RWPE1 (cell line): ENCODE data around the gene NAT8L.

ENCODE experiments used
- CTCF ChIA-PET: fragments of 350-600 bp; sonication (Branson Sonifier 250); formaldehyde crosslinking; extraction: SDS; loops from one replicate; lab custom pipeline; 2021; lab: Yijun Ruan, JAX
- POLR2A ChIA-PET: fragments of 400-600 bp; formaldehyde crosslinking; extraction: SDS; loops from one replicate; lab custom pipeline; 2020; ENCODE audit warnings: antibody characterized with exemption; ENCODE audit not compliant: low non-redundant PET; lab: Yijun Ruan, JAX
- DNase-seq: peaks from one replicate; pipeline ENCODE4 v3.0.0; 2012; ENCODE audit warnings: low spot score
- H3K27ac ChIP-seq: fragments of 450-650 bp; 2 replicates; pipeline ENCODE4 v1.5.1; 2017
- TF ChIP-seq, protein P1 (sequence below): fragments of 450-650 bp; conservative IDR thresholded peaks from 2 replicates; pipeline ENCODE4 v1.5.1; 2017; ENCODE audit warnings: low read depth, mild to moderate bottlenecking

NAT8L gene

DNA sequence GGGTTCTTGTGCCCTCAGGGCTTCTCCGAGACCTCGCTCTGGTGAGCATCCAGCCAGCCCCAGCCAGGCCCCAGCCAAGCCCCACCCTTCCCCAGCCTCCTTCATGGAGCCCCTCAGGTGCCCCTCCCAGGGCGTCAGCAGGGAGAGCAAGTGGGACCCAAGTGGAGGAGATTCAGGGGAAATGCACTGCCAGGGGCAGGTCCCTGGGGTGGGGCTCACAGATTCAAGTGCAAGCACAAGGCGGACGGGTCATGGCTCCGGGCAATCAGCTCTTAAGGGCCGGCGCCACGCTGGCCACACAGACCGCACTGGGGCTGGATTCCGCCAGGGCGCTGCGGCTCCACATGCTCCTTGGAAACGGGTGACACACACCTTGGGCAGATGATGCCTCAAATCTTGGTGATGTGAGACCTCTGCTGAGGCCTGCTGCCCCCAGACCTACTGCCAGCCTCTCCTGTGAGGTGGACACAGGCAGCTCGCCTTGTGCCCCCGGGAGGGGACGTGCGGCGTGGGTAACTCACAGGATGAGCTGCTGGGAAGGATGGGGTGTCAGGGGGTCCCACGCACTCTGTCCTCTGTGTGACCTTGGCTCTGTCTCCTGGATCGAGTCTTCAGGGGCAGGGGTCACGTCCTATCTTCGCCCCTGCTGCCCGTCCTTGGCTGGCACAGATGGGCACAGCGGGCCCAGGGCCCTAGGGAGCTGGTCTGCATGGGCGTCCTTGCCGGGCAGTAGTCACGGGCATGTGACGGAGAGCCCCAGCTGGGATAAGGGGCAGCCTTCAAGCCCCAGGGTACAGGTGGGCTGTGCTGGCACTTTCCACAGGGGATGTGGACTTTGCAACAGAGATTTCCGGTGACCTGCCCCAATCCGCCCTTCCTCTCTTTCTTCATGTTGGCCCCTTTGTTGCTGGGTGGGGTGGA, 17.1 kb downstream of the NAT8L start:
- POLR2A ChIA-PET = no interaction called here
- no peak overlapping the region for H3K27ac ChIP-seq
- CTCF ChIA-PET = no interaction called here
- no peak for DNase-seq
- TF ChIP-seq, protein P1, sequence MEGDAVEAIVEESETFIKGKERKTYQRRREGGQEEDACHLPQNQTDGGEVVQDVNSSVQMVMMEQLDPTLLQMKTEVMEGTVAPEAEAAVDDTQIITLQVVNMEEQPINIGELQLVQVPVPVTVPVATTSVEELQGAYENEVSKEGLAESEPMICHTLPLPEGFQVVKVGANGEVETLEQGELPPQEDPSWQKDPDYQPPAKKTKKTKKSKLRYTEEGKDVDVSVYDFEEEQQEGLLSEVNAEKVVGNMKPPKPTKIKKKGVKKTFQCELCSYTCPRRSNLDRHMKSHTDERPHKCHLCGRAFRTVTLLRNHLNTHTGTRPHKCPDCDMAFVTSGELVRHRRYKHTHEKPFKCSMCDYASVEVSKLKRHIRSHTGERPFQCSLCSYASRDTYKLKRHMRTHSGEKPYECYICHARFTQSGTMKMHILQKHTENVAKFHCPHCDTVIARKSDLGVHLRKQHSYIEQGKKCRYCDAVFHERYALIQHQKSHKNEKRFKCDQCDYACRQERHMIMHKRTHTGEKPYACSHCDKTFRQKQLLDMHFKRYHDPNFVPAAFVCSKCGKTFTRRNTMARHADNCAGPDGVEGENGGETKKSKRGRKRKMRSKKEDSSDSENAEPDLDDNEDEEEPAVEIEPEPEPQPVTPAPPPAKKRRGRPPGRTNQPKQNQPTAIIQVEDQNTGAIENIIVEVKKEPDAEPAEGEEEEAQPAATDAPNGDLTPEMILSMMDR = no peak

GRCh38 chr4:2076908-2077536, 17.9 kb downstream of the NAT8L start:
- POLR2A ChIA-PET = no interaction called here

DNA sequence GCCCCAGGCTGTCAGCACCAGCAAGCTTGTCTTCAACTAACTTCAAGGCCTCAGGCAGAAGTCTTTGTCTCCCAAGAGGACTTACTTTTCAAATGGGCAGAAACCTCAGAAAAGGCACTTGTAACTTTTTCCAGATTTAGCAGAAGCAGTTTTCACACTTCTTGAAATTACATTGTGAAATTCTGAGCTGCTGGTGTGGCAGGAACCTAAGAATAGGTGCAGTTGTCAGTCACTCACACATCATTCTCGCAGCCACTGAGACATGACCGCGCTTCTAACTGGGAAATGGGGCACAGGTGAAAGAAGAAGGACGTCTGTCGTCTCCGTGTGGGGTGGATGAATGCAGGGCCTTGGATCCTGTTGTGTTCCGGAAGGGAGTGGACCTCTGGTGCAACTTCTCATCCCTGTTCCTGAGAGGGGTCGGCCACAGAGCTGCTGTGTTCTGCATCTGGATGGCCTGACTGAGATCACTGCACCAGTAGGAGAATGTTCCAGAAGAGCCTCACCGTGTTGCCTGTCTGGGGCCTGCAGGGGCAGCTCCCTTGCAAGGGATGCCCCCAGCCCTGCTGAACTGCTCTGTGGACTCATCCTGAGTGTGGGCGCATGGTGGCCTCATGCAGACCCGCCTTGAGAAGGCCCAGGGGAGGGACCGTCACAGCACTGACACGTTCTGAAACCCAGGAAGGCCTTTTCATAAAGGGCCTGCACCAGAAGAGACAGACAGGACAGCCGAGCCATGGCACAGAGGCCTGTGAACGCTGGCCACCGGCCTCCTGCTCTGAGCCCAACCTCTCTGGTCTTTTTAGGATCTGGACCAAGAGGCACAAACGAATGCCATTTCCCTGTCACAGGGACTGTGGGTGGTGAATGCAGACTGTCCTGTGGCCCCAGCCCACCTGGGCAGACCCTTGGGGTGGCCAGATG, 18.7 kb downstream of the NAT8L start:
- no peak for DNase-seq
- TF ChIP-seq, protein P1 = no peak
- ChIA-PET POLR2A (no interaction called here), CTCF (no interaction called here)
- no peak overlapping the region for H3K27ac ChIP-seq

More at GRCh38 chr4:2076908-2077536, 17.9 kb downstream of the NAT8L start:
- CTCF ChIA-PET = no interaction called here
- TF ChIP-seq, protein P1 = no peak
- H3K27ac ChIP-seq = no peak overlapping the region
- no peak for DNase-seq

DNA sequence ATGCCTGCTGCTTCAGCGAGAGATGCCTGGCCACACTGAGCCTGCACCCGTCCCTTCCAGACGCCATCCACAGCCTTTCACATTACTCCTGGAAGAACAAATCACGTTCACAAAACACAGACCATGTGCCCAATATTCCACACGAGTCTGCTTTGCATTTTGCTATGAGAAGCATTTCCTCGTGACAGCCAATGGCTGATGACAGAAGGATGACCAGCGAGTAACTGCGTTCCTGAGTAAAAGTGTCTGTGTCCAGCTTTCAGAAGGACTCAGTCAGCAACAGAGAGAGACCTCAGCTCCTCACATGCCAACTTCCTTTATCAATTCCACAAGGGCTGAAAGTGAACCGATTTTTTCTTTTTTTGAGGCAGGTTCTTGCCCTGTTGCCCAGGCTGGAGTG, 19.5 kb downstream of the NAT8L start:
- CTCF ChIA-PET = interaction anchor here (0.6 kb wide), 1 partner anchor 28 kb away, joined by 3 read pairs; no protein-coding TSS in a partner anchor
- POLR2A ChIA-PET = no interaction called here
- no peak for DNase-seq
- no peak overlapping the region for H3K27ac ChIP-seq
- TF ChIP-seq, protein P1 = no peak

DNA sequence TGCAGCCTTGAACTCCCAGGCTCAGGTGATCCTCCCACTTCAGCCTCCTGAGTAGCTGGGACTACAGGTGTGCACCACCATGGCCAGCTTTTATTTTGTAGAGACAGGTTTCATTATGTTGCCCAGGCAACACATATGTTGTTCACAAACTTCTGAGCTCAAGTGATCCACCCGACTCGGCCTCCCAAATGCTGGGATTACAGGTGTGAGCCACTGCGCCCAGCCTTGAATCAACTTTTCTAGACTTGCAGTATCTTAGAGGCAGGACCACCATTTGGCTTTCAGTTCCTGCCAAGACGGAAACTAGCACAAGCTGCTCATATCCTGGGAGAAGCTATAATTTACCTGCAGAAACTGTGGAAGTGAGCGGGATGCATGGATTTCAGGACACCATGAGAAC, 19.9 kb downstream of the NAT8L start:
- ChIA-PET CTCF (interaction anchor here (0.6 kb wide), 1 partner anchor 29 kb away, joined by 3 read pairs; no protein-coding TSS in a partner anchor), POLR2A (no interaction called here)
- no peak overlapping the region for H3K27ac ChIP-seq
- no peak for DNase-seq
- TF ChIP-seq, protein P1 = no peak

DNA sequence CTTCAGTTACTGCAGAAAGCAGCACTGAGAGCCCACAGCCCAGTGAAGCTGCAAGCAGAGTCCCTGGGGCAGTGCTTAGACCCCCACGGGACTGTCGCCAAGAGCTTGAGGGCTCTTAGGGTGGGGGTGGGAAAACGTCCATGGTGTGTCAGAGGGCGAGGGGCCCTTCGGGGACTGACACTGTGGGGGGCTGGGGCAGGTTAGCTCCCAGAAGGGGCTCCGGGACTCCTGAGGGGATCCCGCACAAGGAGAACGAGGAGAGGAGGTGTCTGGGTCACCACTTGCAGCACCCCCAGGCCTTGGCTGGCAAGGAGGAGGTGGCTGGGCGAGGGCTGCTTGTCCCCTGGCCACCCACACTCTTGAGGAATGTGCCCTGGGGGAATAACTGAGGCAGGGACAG, 20.8 kb downstream of the NAT8L start:
- TF ChIP-seq, protein P1 = no peak
- no peak for DNase-seq
- no peak overlapping the region for H3K27ac ChIP-seq
- ChIA-PET CTCF (no interaction called here), POLR2A (no interaction called here)
